Forelimb muscle (tissue), 1 donor: ENCODE results near the gene CLASP1. TPM values are rescaled to one million over a fixed set of nuclear protein-coding genes. Genes with fewer than 3 reads are reported as not detected.
"Not testable (repeated sequence)": the region's sequence is repeated elsewhere in the genome, so short reads cannot be mapped to it uniquely, and the experiment has no call there.

Experiments used
- DNase-seq: peaks from one replicate; pipeline ENCODE4 v3.0.0-alpha.2; 2013; ENCODE audit warnings: low read depth
- polyA plus RNA-seq: library from polyadenylated mRNA; unstranded; fragments of 120-200 nt; gene quantifications from one replicate; pipeline ENCODE4 v1.2.1, GENCODE V29; 2013; ENCODE audit not compliant: insufficient read length

CLASP1 gene
- polyA plus RNA-seq, 1 donor = 56.7 TPM

- DNase-seq = no peak
Observed at GRCh38 chr2:121475811-121476571, 173.3 kb downstream of the CLASP1 start.

- no peak for DNase-seq
Observed at GRCh38 chr2:121473512-121473911, 175.8 kb downstream of the CLASP1 start.

GRCh38 chr2:121472470-121472993 lies 176.7 kb downstream of the CLASP1 start:
- DNase-seq = no peak

GRCh38 chr2:121471532-121472469 lies 177.5 kb downstream of the CLASP1 start:
- DNase-seq = no peak

- no peak for DNase-seq
Observed at GRCh38 chr2:121470917-121471316, 178.3 kb downstream of the CLASP1 start.

- no peak for DNase-seq
Observed at GRCh38 chr2:121469356-121469755, 179.9 kb downstream of the CLASP1 start.

GRCh38 chr2:121468936-121469335 lies 180.3 kb downstream of the CLASP1 start:
- no peak for DNase-seq

- no peak for DNase-seq
Observed at GRCh38 chr2:121459291-121459690, 190.0 kb downstream of the CLASP1 start.

- DNase-seq = no peak
Observed at GRCh38 chr2:121456325-121456724, 192.9 kb downstream of the CLASP1 start.

- no peak for DNase-seq
Observed at GRCh38 chr2:121455446-121455845, 193.8 kb downstream of the CLASP1 start.

GRCh38 chr2:121454549-121455090 lies 194.6 kb downstream of the CLASP1 start:
- DNase-seq = no peak

GRCh38 chr2:121451398-121451797 lies 197.9 kb downstream of the CLASP1 start:
- no peak for DNase-seq

GRCh38 chr2:121450301-121450700 lies 199.0 kb downstream of the CLASP1 start:
- DNase-seq = no peak

- DNase-seq = no peak
Observed at GRCh38 chr2:121446647-121447241, 202.5 kb downstream of the CLASP1 start.

- DNase-seq = no peak
Observed at GRCh38 chr2:121442889-121443288, 206.4 kb downstream of the CLASP1 start.

- not testable (repeated sequence) for DNase-seq
Observed at GRCh38 chr2:121438290-121438689, 211.0 kb downstream of the CLASP1 start.

GRCh38 chr2:121436918-121437317 lies 212.3 kb downstream of the CLASP1 start:
- no peak for DNase-seq

GRCh38 chr2:121435790-121436189 lies 213.5 kb downstream of the CLASP1 start:
- DNase-seq = no peak

GRCh38 chr2:121431214-121431613 lies 218.0 kb downstream of the CLASP1 start:
- no peak for DNase-seq

- no peak for DNase-seq
Observed at GRCh38 chr2:121429927-121430520, 219.2 kb downstream of the CLASP1 start.
